HG03460 (cell line): Measurements from ENCODE around the gene TEDC2.
"Not testable (repeated sequence)": the region's sequence is repeated elsewhere in the genome, so short reads cannot be mapped to it uniquely, and the experiment has no call there.

ENCODE experiments used
- ATAC-seq: cut with Tn5 transposase; IDR thresholded peaks from one replicate; pipeline ENCODE4 v1.9.1; 2021; ENCODE audit not compliant: unreplicated experiment

TEDC2 gene

GRCh38 chr16:2476345-2476720 lies 16.4 kb downstream of the TEDC2 start:
- no peak for ATAC-seq

- ATAC-seq, result no peak
Observed at GRCh38 chr16:2476741-2477140, 16.8 kb downstream of the TEDC2 start.

GRCh38 chr16:2477327-2477726 lies 17.4 kb downstream of the TEDC2 start:
- no peak for ATAC-seq

- ATAC-seq, result no peak
Observed at GRCh38 chr16:2478279-2478678, 18.4 kb downstream of the TEDC2 start.

- not testable (repeated sequence) for ATAC-seq
Observed at GRCh38 chr16:2479996-2480395, 20.1 kb downstream of the TEDC2 start.

- no peak for ATAC-seq
Observed at GRCh38 chr16:2480948-2481347, 21.0 kb downstream of the TEDC2 start.

GRCh38 chr16:2481676-2482075 lies 21.8 kb downstream of the TEDC2 start:
- ATAC-seq, result no peak

- no peak for ATAC-seq
Observed at GRCh38 chr16:2482249-2482648, 22.3 kb downstream of the TEDC2 start.

GRCh38 chr16:2482708-2483534 lies 23.0 kb downstream of the TEDC2 start:
- ATAC-seq, result no peak

- no peak for ATAC-seq
Observed at GRCh38 chr16:2483939-2484897, 24.3 kb downstream of the TEDC2 start.

GRCh38 chr16:2484898-2485508 lies 25.1 kb downstream of the TEDC2 start:
- no peak for ATAC-seq

GRCh38 chr16:2485811-2486507 lies 26.1 kb downstream of the TEDC2 start:
- no peak for ATAC-seq

GRCh38 chr16:2486645-2487516 lies 27.0 kb downstream of the TEDC2 start:
- ATAC-seq, result no peak

- no peak for ATAC-seq
Observed at GRCh38 chr16:2487517-2487842, 27.6 kb downstream of the TEDC2 start.

- ATAC-seq, result no peak
Observed at GRCh38 chr16:2487903-2488531, 28.1 kb downstream of the TEDC2 start.

GRCh38 chr16:2489581-2489980 lies 29.7 kb downstream of the TEDC2 start:
- no peak for ATAC-seq

GRCh38 chr16:2490190-2491105 lies 30.5 kb downstream of the TEDC2 start:
- no peak for ATAC-seq

GRCh38 chr16:2492292-2492691 lies 32.4 kb downstream of the TEDC2 start:
- ATAC-seq, result no peak

- ATAC-seq, result no peak
Observed at GRCh38 chr16:2493605-2494004, 33.7 kb downstream of the TEDC2 start.
